Measurements from ENCODE around the gene MPZL2. TPM values are rescaled to one million over a fixed set of nuclear protein-coding genes. Genes with fewer than 3 reads are reported as not detected.

MPZL2 gene
- total RNA-seq, 4 donors from 2014 or later, result 6.6 to 31.6 (median 13.9) TPM

DNA sequence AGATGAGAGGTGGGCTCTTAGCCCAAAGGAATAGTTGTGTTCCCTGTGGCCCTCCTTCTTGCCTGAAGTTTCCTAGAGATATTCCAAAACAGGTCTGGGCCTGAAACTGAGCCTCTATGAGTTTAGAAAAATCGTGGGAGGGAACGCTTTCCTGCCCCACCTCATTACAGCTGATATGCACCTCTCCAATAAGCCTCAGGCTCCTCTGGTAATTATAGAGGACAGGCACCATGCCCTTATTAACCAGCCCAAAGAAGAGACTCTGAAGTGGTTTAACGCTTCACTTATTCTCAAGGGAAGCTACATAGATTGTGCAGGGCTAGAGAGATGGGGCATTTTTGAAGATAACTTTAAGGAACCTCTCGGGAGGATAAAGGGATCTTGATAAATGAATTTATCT is 3.4 kb upstream of the MPZL2 start:
- intact Hi-C loops (cut with DNase I), result no loop called here
- 64% methylated on average over 4 of the region's 4 CpGs for WGBS
- Histone ChIP-seq H3K27me3 (peaks cover 0 to 63% (median 4%) of the 10 kb centered on the region in 4 donors), H3K9me3 (no peaks in the 10 kb centered on the region), H3K4me1 (peaks cover 0 to 10% (median 4%) of the 10 kb centered on the region in 4 donors), H3K27ac (replicated peaks in 1 of 4) (no peak overlapping the region), H3K36me3 (no peaks in the 10 kb centered on the region), H3K4me3 (no peak overlapping the region)
- TF ChIP-seq POLR2A (IDR thresholded peaks at IDR 0.05; ENCODE audit: low read depth) (no peak), POLR2AphosphoS5 (IDR thresholded peaks at IDR 0.05) (no peak), EP300 (IDR thresholded peaks at IDR 0.05) (no peak)
- TF ChIP-seq, protein P1, sequence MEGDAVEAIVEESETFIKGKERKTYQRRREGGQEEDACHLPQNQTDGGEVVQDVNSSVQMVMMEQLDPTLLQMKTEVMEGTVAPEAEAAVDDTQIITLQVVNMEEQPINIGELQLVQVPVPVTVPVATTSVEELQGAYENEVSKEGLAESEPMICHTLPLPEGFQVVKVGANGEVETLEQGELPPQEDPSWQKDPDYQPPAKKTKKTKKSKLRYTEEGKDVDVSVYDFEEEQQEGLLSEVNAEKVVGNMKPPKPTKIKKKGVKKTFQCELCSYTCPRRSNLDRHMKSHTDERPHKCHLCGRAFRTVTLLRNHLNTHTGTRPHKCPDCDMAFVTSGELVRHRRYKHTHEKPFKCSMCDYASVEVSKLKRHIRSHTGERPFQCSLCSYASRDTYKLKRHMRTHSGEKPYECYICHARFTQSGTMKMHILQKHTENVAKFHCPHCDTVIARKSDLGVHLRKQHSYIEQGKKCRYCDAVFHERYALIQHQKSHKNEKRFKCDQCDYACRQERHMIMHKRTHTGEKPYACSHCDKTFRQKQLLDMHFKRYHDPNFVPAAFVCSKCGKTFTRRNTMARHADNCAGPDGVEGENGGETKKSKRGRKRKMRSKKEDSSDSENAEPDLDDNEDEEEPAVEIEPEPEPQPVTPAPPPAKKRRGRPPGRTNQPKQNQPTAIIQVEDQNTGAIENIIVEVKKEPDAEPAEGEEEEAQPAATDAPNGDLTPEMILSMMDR (IDR thresholded peaks at IDR 0.05), result no peak
- no peak for DNase-seq (ENCODE audit: extremely low spot score)

DNA sequence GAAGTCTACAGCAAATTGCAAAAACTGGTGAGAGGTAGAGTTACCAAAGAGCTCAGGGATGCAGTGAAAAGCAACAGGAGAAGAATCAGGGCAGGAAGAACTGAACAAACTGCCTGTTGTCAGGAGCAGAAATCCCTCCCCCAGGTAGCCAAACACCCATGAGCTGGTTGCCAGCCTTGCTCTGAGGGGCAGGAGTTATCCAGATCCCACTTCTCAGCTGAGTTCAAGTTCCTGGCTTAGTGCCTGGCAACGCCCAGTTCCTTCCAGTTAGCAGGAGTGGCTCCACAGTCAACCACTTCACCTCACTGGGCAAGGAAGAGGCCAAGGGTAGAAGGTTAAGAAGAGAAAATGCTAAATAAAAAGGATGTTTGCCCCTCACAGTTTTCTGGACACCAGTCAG is 1.9 kb upstream of the MPZL2 start:
- H3K4me1 ChIP-seq, result peaks cover 0 to 14% (median 4%) of the 10 kb centered on the region in 4 donors
- H3K27me3 ChIP-seq, result peaks cover 0 to 66% (median 9%) of the 10 kb centered on the region in 4 donors
- TF ChIP-seq, protein P1 (IDR thresholded peaks at IDR 0.05), result no peak
- peak; percentile 51 to 54 for TF ChIP-seq POLR2AphosphoS5 (IDR thresholded peaks at IDR 0.05)
- no peak for TF ChIP-seq POLR2A (IDR thresholded peaks at IDR 0.05; ENCODE audit: low read depth)
- 67% methylated on average over 1 of the region's 1 CpG for WGBS
- peak overlapping the region in 2 of 4 donors; percentile 28 to 51 for H3K27ac ChIP-seq (replicated peaks in 1 of 4)
- intact Hi-C loops (cut with DNase I), result no loop called here
- no peaks in the 10 kb centered on the region for H3K36me3 ChIP-seq
- H3K9me3 ChIP-seq, result no peaks in the 10 kb centered on the region
- DNase-seq (ENCODE audit: extremely low spot score), result no peak
- no peak overlapping the region for H3K4me3 ChIP-seq

GRCh38 chr11:118264569-118265465 is 720 bp upstream of the MPZL2 start:
- Histone ChIP-seq H3K27ac (replicated peaks in 1 of 4) (peak overlapping the region in 3 of 4 donors; percentile 5 to 28 (median 18)), H3K4me1 (peaks cover 0 to 14% (median 4%) of the 10 kb centered on the region in 4 donors), H3K36me3 (no peaks in the 10 kb centered on the region), H3K27me3 (peaks cover 0 to 63% (median 9%) of the 10 kb centered on the region in 4 donors), H3K4me3 (peak overlapping the region; percentile 34 to 48 (median 43)), H3K9me3 (no peaks in the 10 kb centered on the region)
- intact Hi-C loops (cut with DNase I), result no loop called here
- DNase-seq (ENCODE audit: extremely low spot score), result no peak
- TF ChIP-seq POLR2AphosphoS5 (IDR thresholded peaks at IDR 0.05) (no peak), EP300 (IDR thresholded peaks at IDR 0.05) (no peak), POLR2A (IDR thresholded peaks at IDR 0.05; ENCODE audit: low read depth) (no peak)
- WGBS, result 64% methylated on average over 13 of the region's 13 CpGs

- WGBS, result 77% methylated on average over 4 of the region's 4 CpGs
- TF ChIP-seq POLR2A (IDR thresholded peaks at IDR 0.05; ENCODE audit: low read depth) (no peak), EP300 (IDR thresholded peaks at IDR 0.05) (no peak), POLR2AphosphoS5 (IDR thresholded peaks at IDR 0.05) (no peak)
- TF ChIP-seq, protein P1 (IDR thresholded peaks at IDR 0.05), result no peak
- Histone ChIP-seq H3K4me3 (peak overlapping the region in 2 of 4 donors; percentile 34 to 48), H3K27me3 (peaks cover 0 to 54% (median 9%) of the 10 kb centered on the region in 4 donors), H3K9me3 (no peaks in the 10 kb centered on the region), H3K4me1 (peaks cover 0 to 14% (median 4%) of the 10 kb centered on the region in 4 donors), H3K36me3 (no peaks in the 10 kb centered on the region), H3K27ac (replicated peaks in 1 of 4) (no peak overlapping the region)
- intact Hi-C loops (cut with DNase I), result no loop called here
- no peak for DNase-seq (ENCODE audit: extremely low spot score)
These were observed 985 bp downstream of the MPZL2 start for GRCh38 chr11:118263112-118263511.

DNA sequence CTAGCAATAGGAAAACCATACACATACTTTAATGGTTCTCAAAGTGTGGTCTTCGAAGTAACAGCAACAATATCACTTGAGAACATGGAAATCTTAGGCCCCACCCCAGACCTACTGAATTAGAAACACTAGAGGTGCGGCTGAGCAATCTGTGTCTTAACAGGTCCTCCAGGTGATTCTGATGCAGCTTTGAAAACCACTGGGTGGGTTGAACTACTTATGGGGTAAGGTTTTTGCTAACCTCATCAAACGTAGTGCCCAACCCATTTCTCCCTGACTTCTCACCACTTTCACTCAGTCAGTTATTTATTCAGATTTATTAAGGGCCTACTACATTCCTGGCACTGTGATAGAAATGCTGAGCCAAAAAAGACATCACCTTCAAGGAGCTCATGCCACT is 3.7 kb downstream of the MPZL2 start:
- WGBS, result 88% methylated on average over 3 of the region's 3 CpGs
- DNase-seq (ENCODE audit: extremely low spot score), result no peak
- no peaks in the 10 kb centered on the region for H3K36me3 ChIP-seq
- no peak overlapping the region for H3K27ac ChIP-seq (replicated peaks in 1 of 4)
- peaks cover 0 to 14% (median 4%) of the 10 kb centered on the region in 4 donors for H3K4me1 ChIP-seq
- intact Hi-C loops (cut with DNase I), result no loop called here
- peaks cover 0 to 52% (median 9%) of the 10 kb centered on the region in 4 donors for H3K27me3 ChIP-seq
- H3K4me3 ChIP-seq, result no peak overlapping the region
- no peaks in the 10 kb centered on the region for H3K9me3 ChIP-seq
- TF ChIP-seq, protein P1 (IDR thresholded peaks at IDR 0.05), result no peak
- TF ChIP-seq POLR2A (IDR thresholded peaks at IDR 0.05; ENCODE audit: low read depth), result no peak
- no peak for TF ChIP-seq EP300 (IDR thresholded peaks at IDR 0.05)
- TF ChIP-seq POLR2AphosphoS5 (IDR thresholded peaks at IDR 0.05), result no peak
